Liver (tissue), 9 donors: ENCODE measurements around the gene GMEB1. TPM values are rescaled to one million over a fixed set of nuclear protein-coding genes. Genes with fewer than 3 reads are reported as not detected.

Experiments used
- DNase-seq: peaks from one replicate; pipeline ENCODE4 v3.0.0-alpha.2; 2017; ENCODE audit warnings: low spot score
- H3K27ac ChIP-seq, 2 donors: one replicate each; pipeline ENCODE4 v1.7.0; 2013; ENCODE audit warnings: inconsistent platforms in 2 of 2, low read length in 2 of 2, control low read depth in 1 of 2, low read depth in 1 of 2, mild to moderate bottlenecking in 1 of 2
- H3K27me3 ChIP-seq, 4 donors: one replicate each; pipeline versions ENCODE4 v1.6.1 to v1.7.0; 2013; ENCODE audit warnings: low read length in 3 of 4, inconsistent platforms in 1 of 4, mild to moderate bottlenecking in 1 of 4, moderate library complexity in 1 of 4; ENCODE audit not compliant: control insufficient read depth in 4 of 4, insufficient read depth in 4 of 4
- H3K36me3 ChIP-seq, 4 donors: one replicate each; pipeline versions ENCODE4 v1.6.1 to v1.7.0; 2013; ENCODE audit warnings: low read length in 3 of 4, mild to moderate bottlenecking in 3 of 4, low read depth in 1 of 4, moderate library complexity in 1 of 4; ENCODE audit not compliant: control insufficient read depth in 4 of 4, insufficient read depth in 3 of 4
- H3K4me1 ChIP-seq, 4 donors: one replicate each; pipeline versions ENCODE4 v1.6.1 to v1.7.0; 2013; ENCODE audit warnings: low read length in 3 of 4, mild to moderate bottlenecking in 3 of 4, moderate library complexity in 1 of 4; ENCODE audit not compliant: control insufficient read depth in 4 of 4, insufficient read depth in 4 of 4
- H3K4me3 ChIP-seq, 3 donors: one replicate each; pipeline versions ENCODE4 v1.6.1 to v1.7.0; 2013; ENCODE audit warnings: low read length in 3 of 3, control low read depth in 1 of 3, low read depth in 1 of 3, mild to moderate bottlenecking in 1 of 3
- H3K9ac ChIP-seq, 2 donors: one replicate each; pipeline ENCODE4 v1.7.0; 2013; ENCODE audit warnings: low read length in 2 of 2, mild to moderate bottlenecking in 2 of 2, moderate library complexity in 2 of 2, control low read depth in 1 of 2, low read depth in 1 of 2
- H3K9me3 ChIP-seq, 4 donors: one replicate each; pipeline versions ENCODE4 v1.6.1 to v1.7.0; 2013; ENCODE audit warnings: low read length in 3 of 4; ENCODE audit not compliant: control insufficient read depth in 4 of 4
- ATF3 ChIP-seq: IDR thresholded peaks from 2 replicates; pipeline ENCODE4 v1.6.1; 2016; ENCODE audit warnings: antibody characterized with exemption
- CTCF ChIP-seq: fragments of 150-350 bp; IDR thresholded peaks from 2 replicates; pipeline ENCODE4 v1.5.1; 2017; ENCODE audit warnings: improper control_type of control experiment, low read depth, low read length; ENCODE audit not compliant: missing input control
- EGR1 ChIP-seq, 2 donors: IDR thresholded peaks; 2 replicates each; pipeline ENCODE4 v1.6.1; 2016 to 2018; ENCODE audit warnings: antibody characterized with exemption in 2 of 2, low read depth in 2 of 2
- FOXA1 ChIP-seq: IDR thresholded peaks from 2 replicates; pipeline ENCODE4 v1.6.1; 2016; ENCODE audit warnings: antibody characterized with exemption
- FOXA2 ChIP-seq: IDR thresholded peaks from 2 replicates; pipeline ENCODE4 v1.6.1; 2016; ENCODE audit warnings: antibody characterized with exemption
- GABPA ChIP-seq, 2 donors: IDR thresholded peaks in 1 of 2; conservative IDR thresholded peaks in 1 of 2; 2 replicates each; pipeline ENCODE4 v1.6.1; 2016; ENCODE audit warnings: antibody characterized with exemption in 2 of 2, mild to moderate bottlenecking in 1 of 2, moderate library complexity in 1 of 2
- HNF4A ChIP-seq, 2 donors: conservative IDR thresholded peaks; 2 replicates each; pipeline ENCODE4 v1.6.1; 2016; ENCODE audit warnings: antibody characterized with exemption in 2 of 2, mild to moderate bottlenecking in 2 of 2
- HNF4G ChIP-seq: IDR thresholded peaks from 2 replicates; pipeline ENCODE4 v1.6.1; 2016; ENCODE audit warnings: antibody characterized with exemption
- JUND ChIP-seq, 2 donors: IDR thresholded peaks; 2 replicates each; pipeline ENCODE4 v1.6.1; 2016; ENCODE audit warnings: antibody characterized with exemption in 2 of 2
- MAX ChIP-seq: IDR thresholded peaks from 2 replicates; pipeline ENCODE4 v1.6.1; 2016; ENCODE audit warnings: antibody characterized with exemption
- NR2F2 ChIP-seq: IDR thresholded peaks from 2 replicates; pipeline ENCODE4 v1.6.1; 2016; ENCODE audit warnings: antibody characterized with exemption
- RAD21 ChIP-seq, 2 donors: IDR thresholded peaks; 2 replicates each; pipeline ENCODE4 v1.6.1; 2016; ENCODE audit warnings: antibody characterized with exemption in 2 of 2, mild to moderate bottlenecking in 2 of 2
- REST ChIP-seq: IDR thresholded peaks from 2 replicates; pipeline ENCODE4 v1.6.1; 2016; ENCODE audit warnings: antibody characterized with exemption, mild to moderate bottlenecking
- RXRA ChIP-seq, 2 donors: IDR thresholded peaks; 2 replicates each; pipeline ENCODE4 v1.6.1; 2017 to 2018; ENCODE audit warnings: antibody characterized with exemption in 2 of 2, mild to moderate bottlenecking in 1 of 2
- SP1 ChIP-seq: IDR thresholded peaks from 2 replicates; pipeline ENCODE4 v1.6.1; 2018; ENCODE audit warnings: antibody characterized with exemption, mild to moderate bottlenecking
- TAF1 ChIP-seq: conservative IDR thresholded peaks from 2 replicates; pipeline ENCODE4 v1.6.1; 2016; ENCODE audit warnings: antibody characterized with exemption, mild to moderate bottlenecking
- YY1 ChIP-seq: IDR thresholded peaks from 2 replicates; pipeline ENCODE4 v1.6.1; 2016; ENCODE audit warnings: antibody characterized with exemption, mild to moderate bottlenecking
- ZBTB33 ChIP-seq: IDR thresholded peaks from 2 replicates; pipeline ENCODE4 v1.6.1; 2016; ENCODE audit warnings: antibody characterized with exemption
- WGBS: extraction: QIAGEN DNeasy Blood & Tissue Kit; methylation state at CpG from one replicate; pipeline ENCODE4 v1.1.7; 2013; 5-methylcytosine and 5-hydroxymethylcytosine counted together
- polyA plus RNA-seq, 2 donors: library from polyadenylated mRNA; stranded (reverse) in 1 of 2; unstranded in 1 of 2; fragments of 200-250 nt in 1 of 2; fragments of >200 nt in 1 of 2; fragmentation: Nextera tagmentation in 1 of 2; extraction: Ambion mirVana in 1 of 2; gene quantifications; one replicate each; pipeline versions ENCODE4 v1.2.1 to v1.2.3, GENCODE V29; 2013 to 2015
- total RNA-seq, 2 donors: library from RNA; depleted of rRNA; stranded (reverse); fragments of >200 nt; gene quantifications; one replicate each; pipeline ENCODE4 v1.2.3, GENCODE V29; 2014
- donor health status: healthy.
- donor health status: healthy.
- donor health status: healthy.
- donor health status: healthy.
- donor health status: healthy.

GMEB1 gene
- total and polyA plus RNA-seq, 4 donors: 1.8 to 6.1 (median 3.8) TPM

- no peaks in the 10 kb centered on the region for H3K27me3 ChIP-seq
- H3K36me3 ChIP-seq: peaks cover 2 to 10% (median 5%) of the 10 kb centered on the region in 4 donors
- DNase-seq: no peak
- no peak overlapping the region for H3K4me3 ChIP-seq
- 92% methylated on average over 6 of the region's 6 CpGs for WGBS
- no peak for TF ChIP-seq JUND (IDR thresholded peaks at IDR 0.05)
- TF ChIP-seq REST: no peak
- no peak for TF ChIP-seq GABPA (IDR thresholded peaks at IDR 0.05 in 1 of 2, conservative IDR thresholded peaks at IDR 0.05 in 1 of 2)
- TF ChIP-seq SP1: no peak
- TF ChIP-seq YY1: no peak
- no peak for TF ChIP-seq FOXA1
- no peak for TF ChIP-seq TAF1
- no peak for TF ChIP-seq FOXA2
- no peak for TF ChIP-seq ZBTB33
- no peak for TF ChIP-seq NR2F2
- TF ChIP-seq ATF3: no peak
- no peak for TF ChIP-seq RAD21 (IDR thresholded peaks at IDR 0.05)
- no peak for TF ChIP-seq HNF4G
- TF ChIP-seq MAX: no peak
- no peak for TF ChIP-seq CTCF
- TF ChIP-seq EGR1 (IDR thresholded peaks at IDR 0.05; ENCODE audit: low read depth in 2 of 2): no peak
- TF ChIP-seq HNF4A (conservative IDR thresholded peaks at IDR 0.05): no peak
- TF ChIP-seq RXRA (IDR thresholded peaks at IDR 0.05): no peak
- H3K9me3 ChIP-seq: no peaks in the 10 kb centered on the region
- H3K4me1 ChIP-seq: no peaks in the 10 kb centered on the region
- H3K27ac ChIP-seq: no peak overlapping the region
- no peak overlapping the region for H3K9ac ChIP-seq
Measured at GRCh38 chr1:28682840-28683239, 14.3 kb downstream of the GMEB1 start.
